Central memory CD8-positive, alpha-beta T cell (primary cell): Measurements from ENCODE around the gene IGFL4.

Source experiments
- ATAC-seq: fragments of 150-1000 bp; cut with Tn5 transposase; replicated peaks from 2 replicates; pipeline ENCODE4 v1.10.0; 2022; ENCODE audit warnings: mild to moderate bottlenecking, moderate FRiP score, moderate number of reproducible peaks; ENCODE audit not compliant: poor library complexity, severe bottlenecking; ENCODE audit errors: extremely low read depth
- DNase-seq, 2 donors: peaks; one replicate each; pipeline ENCODE4 v3.0.0; 2021; ENCODE audit warnings: low spot score in 2 of 2
- H3K27ac Mint-ChIP-seq: one replicate; pipeline ENCODE4 v1.8.0; 2022; ENCODE audit warnings: low read depth, mild to moderate bottlenecking, moderate library complexity, mixed read lengths
- H3K27me3 Mint-ChIP-seq: one replicate; pipeline ENCODE4 v1.8.0; 2022; ENCODE audit warnings: mixed read lengths
- H3K36me3 Mint-ChIP-seq: one replicate; pipeline ENCODE4 v1.8.0; 2022; ENCODE audit warnings: mild to moderate bottlenecking, moderate library complexity, mixed read lengths; ENCODE audit not compliant: insufficient read depth
- H3K4me1 Mint-ChIP-seq: one replicate; pipeline ENCODE4 v1.8.0; 2022; ENCODE audit warnings: mixed read lengths
- H3K4me3 Mint-ChIP-seq: one replicate; pipeline ENCODE4 v1.8.0; 2022; ENCODE audit warnings: mild to moderate bottlenecking, moderate library complexity, mixed read lengths
- H3K9me3 Mint-ChIP-seq: one replicate; pipeline ENCODE4 v1.8.0; 2022; ENCODE audit warnings: mixed read lengths

IGFL4 gene

GRCh38 chr19:46014941-46015686, 25.7 kb downstream of the IGFL4 start:
- Mint-ChIP-seq H3K36me3 (peaks cover 5% of the 10 kb centered on the region), H3K4me1 (peaks cover 21% of the 10 kb centered on the region), H3K9me3 (no peaks in the 10 kb centered on the region), H3K4me3 (peak overlapping the region; percentile 81), H3K27ac (no peak overlapping the region), H3K27me3 (peaks cover 8% of the 10 kb centered on the region)
- no peak for DNase-seq
- ATAC-seq, result peak; percentile 25

DNA sequence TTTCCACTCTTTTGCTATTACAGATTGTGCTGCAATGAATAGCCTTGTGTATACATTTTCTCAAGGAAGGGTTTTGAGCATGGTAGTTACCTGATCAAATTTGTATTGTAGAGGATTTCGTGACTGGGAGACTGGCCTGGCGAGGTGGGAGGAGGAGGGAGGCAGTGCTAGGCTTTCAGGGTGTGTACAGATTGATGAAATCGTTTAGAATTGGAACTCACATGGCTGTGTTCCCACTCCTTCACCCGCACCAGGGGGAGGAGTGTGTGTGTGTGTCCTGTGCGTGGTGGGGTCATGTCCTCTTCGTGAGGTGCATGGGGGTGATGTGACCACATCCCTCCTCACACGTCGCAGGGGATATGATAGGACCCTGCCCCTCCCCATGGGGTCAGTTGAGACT, 26.3 kb downstream of the IGFL4 start:
- peaks cover 27% of the 10 kb centered on the region for H3K4me1 Mint-ChIP-seq
- ATAC-seq (no peak), DNase-seq (no peak)
- no peaks in the 10 kb centered on the region for H3K9me3 Mint-ChIP-seq
- H3K27me3 Mint-ChIP-seq, result peaks cover 8% of the 10 kb centered on the region
- no peak overlapping the region for H3K27ac Mint-ChIP-seq
- peak overlapping the region; percentile 70 for H3K4me3 Mint-ChIP-seq
- peaks cover 6% of the 10 kb centered on the region for H3K36me3 Mint-ChIP-seq

GRCh38 chr19:46009530-46010510, 31.0 kb downstream of the IGFL4 start:
- DNase-seq (peak; percentile 42 to 56), ATAC-seq (peak; percentile 36)
- Mint-ChIP-seq H3K4me3 (no peak overlapping the region), H3K4me1 (peaks cover 10% of the 10 kb centered on the region), H3K27ac (no peak overlapping the region), H3K27me3 (no peaks in the 10 kb centered on the region), H3K36me3 (peaks cover 8% of the 10 kb centered on the region), H3K9me3 (no peaks in the 10 kb centered on the region)

DNA sequence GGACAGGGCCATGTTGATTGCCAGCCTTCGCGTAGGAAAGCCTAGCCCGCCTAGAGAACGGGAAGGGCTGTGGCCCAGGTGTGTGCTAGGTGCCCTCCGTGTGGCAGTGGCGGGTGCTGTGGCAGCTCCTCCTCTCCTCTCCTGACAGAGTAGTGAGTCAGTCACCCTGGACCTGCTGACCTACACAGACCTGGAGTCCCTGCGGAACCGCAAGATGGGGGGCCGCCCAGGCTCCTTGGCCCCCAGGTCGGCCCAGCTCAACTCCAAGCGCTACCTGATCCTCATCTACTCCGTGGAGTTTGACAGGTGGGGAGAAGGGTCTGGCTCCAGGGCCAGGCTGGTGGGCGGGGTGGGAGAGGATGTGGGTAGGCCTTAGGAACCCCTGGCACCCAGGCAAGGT, 34.4 kb downstream of the IGFL4 start:
- Mint-ChIP-seq H3K27me3 (no peaks in the 10 kb centered on the region), H3K4me3 (no peak overlapping the region), H3K9me3 (no peaks in the 10 kb centered on the region), H3K36me3 (peaks cover 6% of the 10 kb centered on the region), H3K27ac (no peak overlapping the region), H3K4me1 (peaks cover 6% of the 10 kb centered on the region)
- ATAC-seq (no peak), DNase-seq (no peak)

DNA sequence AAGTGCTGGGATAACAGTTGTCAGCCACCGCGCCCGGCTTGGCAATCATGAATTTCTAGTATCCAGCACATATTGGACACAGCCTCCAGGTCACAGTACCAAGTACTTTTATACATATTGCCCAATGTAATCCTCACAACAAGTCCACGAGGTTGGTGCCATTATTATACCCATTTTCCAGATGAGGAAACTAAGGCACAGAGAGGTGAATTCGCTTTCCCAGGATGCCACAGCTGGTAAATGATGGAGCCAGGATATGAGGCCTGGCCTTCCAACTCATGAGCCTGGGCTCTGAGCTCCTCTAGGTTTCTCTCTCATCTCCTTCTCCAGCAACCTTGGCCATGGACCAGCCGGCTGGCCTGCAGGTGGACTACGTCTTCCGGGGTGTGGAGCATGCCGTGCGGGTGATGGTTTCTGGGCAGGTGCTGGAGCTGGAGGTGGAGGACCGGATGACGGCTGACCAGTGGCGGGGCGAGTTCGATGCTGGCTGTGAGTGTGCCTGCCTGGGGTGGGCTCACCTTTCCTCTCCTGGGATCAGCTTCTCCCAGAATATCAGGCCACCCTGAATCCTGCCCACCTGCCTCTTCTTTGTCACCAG, 38.0 kb downstream of the IGFL4 start:
- no peak for ATAC-seq
- Mint-ChIP-seq H3K9me3 (no peaks in the 10 kb centered on the region), H3K4me1 (peaks cover 28% of the 10 kb centered on the region), H3K36me3 (peaks cover 6% of the 10 kb centered on the region), H3K27me3 (peaks cover 12% of the 10 kb centered on the region), H3K27ac (no peak overlapping the region), H3K4me3 (no peak overlapping the region)
- DNase-seq, result no peak

DNA sequence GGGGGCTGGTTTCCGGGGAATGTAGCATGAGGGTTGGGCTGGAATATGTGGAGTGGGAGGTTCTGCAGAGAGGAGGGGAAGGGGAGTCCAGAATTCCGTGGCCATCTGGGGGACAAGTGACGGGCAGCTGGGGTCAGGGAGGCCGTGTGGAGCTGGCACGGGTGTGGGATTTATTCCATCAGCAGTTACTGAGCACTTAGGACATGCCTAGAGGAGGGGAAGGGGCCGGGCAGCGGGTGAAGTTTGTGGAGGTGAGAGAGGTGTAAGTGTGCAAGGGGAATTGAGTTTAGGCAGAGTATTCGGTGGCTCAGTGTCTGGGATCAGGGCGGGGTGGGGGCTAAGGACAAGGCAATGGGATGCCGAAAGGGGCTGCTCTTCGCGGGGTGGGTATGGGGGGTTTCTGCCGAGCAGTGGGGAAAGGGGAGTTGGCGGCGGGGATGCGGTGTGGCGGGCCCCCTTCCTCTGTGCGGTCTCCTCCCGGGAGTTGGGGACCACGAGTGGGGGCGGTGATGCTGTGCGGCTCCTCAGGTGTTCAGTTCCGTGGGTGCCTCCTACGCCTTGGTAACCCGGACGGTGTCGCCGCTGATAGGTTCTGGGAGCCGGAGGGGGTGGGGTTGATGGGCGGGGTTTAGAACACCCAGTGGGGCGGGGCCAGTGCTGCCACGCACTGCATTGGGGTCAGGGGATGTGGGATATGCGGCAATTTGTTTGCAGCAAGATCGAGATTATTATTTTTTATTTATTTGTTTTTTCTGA, 40.1 kb downstream of the IGFL4 start:
- Mint-ChIP-seq H3K27ac (peak overlapping the region; percentile 84), H3K9me3 (no peaks in the 10 kb centered on the region), H3K4me3 (peak overlapping the region; percentile 64), H3K4me1 (peaks cover 28% of the 10 kb centered on the region), H3K27me3 (peaks cover 12% of the 10 kb centered on the region), H3K36me3 (peaks cover 5% of the 10 kb centered on the region)
- ATAC-seq (peak; percentile 96), DNase-seq (peak in 1 of 2 donors; percentile 37)

DNA sequence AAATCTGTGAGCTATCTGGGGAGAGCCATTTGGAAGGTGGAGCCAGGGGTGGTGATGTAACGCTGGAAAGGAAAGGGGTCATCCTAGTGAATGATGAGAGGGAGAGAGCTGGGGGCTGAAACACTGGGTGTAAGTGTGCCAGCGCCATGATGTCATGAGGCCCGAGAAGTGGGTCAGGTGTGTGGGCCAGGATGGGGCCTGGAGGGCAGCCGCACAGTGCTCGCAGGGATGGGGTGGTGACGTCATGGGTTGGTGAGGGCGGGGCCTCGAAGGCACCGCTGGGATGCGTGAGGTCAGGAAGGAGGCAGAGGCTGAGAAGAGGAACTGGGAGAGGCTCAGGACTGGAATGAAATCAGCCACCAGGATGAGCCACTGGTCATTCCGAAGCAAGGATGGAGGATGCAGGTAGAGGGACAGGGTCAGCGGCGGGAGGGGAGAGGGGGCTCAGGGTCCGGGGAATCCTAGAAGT, 41.1 kb downstream of the IGFL4 start:
- DNase-seq, result no peak
- Mint-ChIP-seq H3K4me3 (peak overlapping the region; percentile 64), H3K27ac (no peak overlapping the region), H3K36me3 (peaks cover 5% of the 10 kb centered on the region), H3K4me1 (peaks cover 28% of the 10 kb centered on the region), H3K27me3 (peaks cover 12% of the 10 kb centered on the region), H3K9me3 (no peaks in the 10 kb centered on the region)
- no peak for ATAC-seq

DNA sequence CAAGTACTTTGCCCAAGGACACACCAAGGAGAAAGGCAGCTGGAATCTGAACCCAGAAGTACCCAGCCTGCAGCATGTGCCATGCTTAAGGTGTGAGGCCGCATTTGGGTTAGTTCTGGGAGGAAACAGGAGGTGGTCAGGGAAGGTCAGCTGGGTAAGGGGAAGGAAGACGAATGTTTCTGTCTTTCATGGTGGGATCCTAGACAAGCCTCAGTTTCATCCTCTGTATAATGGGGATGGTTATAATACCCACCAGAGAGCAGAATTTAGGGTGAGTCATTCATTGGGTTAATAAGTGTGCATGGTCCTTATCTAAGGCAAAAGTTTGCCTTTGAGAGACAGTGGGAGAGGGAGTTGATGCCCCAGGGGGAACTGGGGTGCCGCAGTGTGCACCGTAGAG, 42.0 kb downstream of the IGFL4 start:
- Mint-ChIP-seq H3K4me1 (peaks cover 28% of the 10 kb centered on the region), H3K36me3 (peaks cover 5% of the 10 kb centered on the region), H3K27me3 (peaks cover 12% of the 10 kb centered on the region), H3K9me3 (no peaks in the 10 kb centered on the region), H3K27ac (no peak overlapping the region), H3K4me3 (no peak overlapping the region)
- no peak for DNase-seq
- no peak for ATAC-seq

DNA sequence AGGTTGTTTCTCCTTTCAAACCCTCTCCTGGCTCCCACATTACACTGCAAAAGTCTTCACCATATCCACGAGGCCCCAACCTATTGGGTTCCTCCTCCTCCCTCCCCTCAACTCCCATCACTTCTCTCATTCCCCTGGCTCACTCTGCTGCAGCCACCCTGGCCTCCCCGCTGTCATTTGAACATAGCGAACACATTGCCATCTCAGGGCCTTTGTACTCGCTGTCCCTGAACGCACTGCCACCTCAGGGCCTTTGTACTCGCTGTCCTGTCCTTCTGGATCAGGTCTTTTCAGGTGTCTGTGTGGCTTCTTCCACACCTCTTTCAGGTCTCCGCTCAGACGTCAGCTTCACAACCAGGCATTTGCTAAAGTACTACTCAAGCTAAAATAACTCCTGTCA, 43.9 kb downstream of the IGFL4 start:
- no peak for ATAC-seq
- H3K27me3 Mint-ChIP-seq, result peaks cover 12% of the 10 kb centered on the region

GRCh38 chr19:45995715-45996385, 45.0 kb downstream of the IGFL4 start:
- peak overlapping the region; percentile 56 for H3K27ac Mint-ChIP-seq
- no peak for ATAC-seq
- no peak for DNase-seq
- peaks cover 24% of the 10 kb centered on the region for H3K4me1 Mint-ChIP-seq
- no peak overlapping the region for H3K4me3 Mint-ChIP-seq
- H3K36me3 Mint-ChIP-seq, result peaks cover 5% of the 10 kb centered on the region
- no peaks in the 10 kb centered on the region for H3K9me3 Mint-ChIP-seq
- peaks cover 13% of the 10 kb centered on the region for H3K27me3 Mint-ChIP-seq

More for the DNA sequence above, 43.9 kb downstream of the IGFL4 start:
- H3K27ac Mint-ChIP-seq, result peak overlapping the region; percentile 56
- H3K4me3 Mint-ChIP-seq, result no peak overlapping the region
- peaks cover 28% of the 10 kb centered on the region for H3K4me1 Mint-ChIP-seq
- H3K36me3 Mint-ChIP-seq, result peaks cover 5% of the 10 kb centered on the region
- DNase-seq, result no peak
- H3K9me3 Mint-ChIP-seq, result no peaks in the 10 kb centered on the region

- Mint-ChIP-seq H3K36me3 (peaks cover 5% of the 10 kb centered on the region), H3K27me3 (peaks cover 13% of the 10 kb centered on the region), H3K4me1 (peaks cover 17% of the 10 kb centered on the region), H3K9me3 (no peaks in the 10 kb centered on the region), H3K27ac (peak within 1 kb of the TSS; percentile 56), H3K4me3 (no peak within 1 kb of the TSS)
- ATAC-seq (peak; percentile 98), DNase-seq (peak; percentile 96 to 99)
Measured at GRCh38 chr19:45994998-45995714, 45.6 kb downstream of the IGFL4 start, which contains the start of gene CCDC61. CCDC61 (plus strand) TSS chr19:45995467; CDS start chr19:46003019, 7,552 bp downstream.
